ENCODE data around the gene RHCG. TPM values are rescaled to one million over a fixed set of nuclear protein-coding genes. Genes with fewer than 3 reads are reported as not detected.

Gene RHCG
- polyA plus RNA-seq, 1 of the 3 experiments (the other 2 are of a cell fraction), result not detected

DNA sequence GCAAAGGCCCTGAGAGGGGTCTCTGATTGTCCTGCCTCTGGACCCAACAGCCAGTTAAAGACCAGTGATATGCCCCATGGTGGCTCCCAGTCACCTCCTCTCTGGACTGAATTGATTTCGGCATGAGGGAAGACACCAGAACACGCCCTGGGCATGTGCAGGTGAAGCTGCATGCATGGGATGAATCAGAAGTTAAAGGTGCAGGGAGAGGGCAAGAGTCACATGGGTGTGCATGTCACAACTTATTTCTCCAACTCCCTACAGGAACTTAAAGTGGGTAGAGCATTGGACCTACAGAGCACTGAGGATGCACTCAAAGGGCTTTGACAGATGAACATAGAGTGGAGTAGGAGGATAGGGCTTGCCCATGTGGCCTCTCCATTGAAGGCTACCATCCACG lies 16.9 kb upstream of the RHCG start (continued):
- TF ChIP-seq, protein P1, sequence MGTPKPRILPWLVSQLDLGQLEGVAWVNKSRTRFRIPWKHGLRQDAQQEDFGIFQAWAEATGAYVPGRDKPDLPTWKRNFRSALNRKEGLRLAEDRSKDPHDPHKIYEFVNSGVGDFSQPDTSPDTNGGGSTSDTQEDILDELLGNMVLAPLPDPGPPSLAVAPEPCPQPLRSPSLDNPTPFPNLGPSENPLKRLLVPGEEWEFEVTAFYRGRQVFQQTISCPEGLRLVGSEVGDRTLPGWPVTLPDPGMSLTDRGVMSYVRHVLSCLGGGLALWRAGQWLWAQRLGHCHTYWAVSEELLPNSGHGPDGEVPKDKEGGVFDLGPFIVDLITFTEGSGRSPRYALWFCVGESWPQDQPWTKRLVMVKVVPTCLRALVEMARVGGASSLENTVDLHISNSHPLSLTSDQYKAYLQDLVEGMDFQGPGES (IDR thresholded peaks at IDR 0.05; ENCODE audit: low read depth, low read length), result no peak
- no peak for TF ChIP-seq RAD21 (IDR thresholded peaks at IDR 0.05; ENCODE audit: low read length)
- TF ChIP-seq FOSL2 (IDR thresholded peaks at IDR 0.05; ENCODE audit: borderline replicate concordance, low read depth), result no peak
- TF ChIP-seq USF2 (IDR thresholded peaks at IDR 0.05; ENCODE audit: borderline replicate concordance, low read depth, low read length), result no peak
- TF ChIP-seq FOXJ3 (CRISPR knock-in tag; IDR thresholded peaks at IDR 0.05), result no peak
- no peak for TF ChIP-seq YY1 (IDR thresholded peaks at IDR 0.05; ENCODE audit: low read depth)
- no peak for TF ChIP-seq SMC3 (IDR thresholded peaks at IDR 0.05; ENCODE audit: low read depth, low read length)
- no peak for TF ChIP-seq MEF2A (IDR thresholded peaks at IDR 0.05; ENCODE audit: borderline replicate concordance, low read depth)
- no peak for TF ChIP-seq FOXM1 (IDR thresholded peaks at IDR 0.05; ENCODE audit: low read depth)
- TF ChIP-seq, protein P2, sequence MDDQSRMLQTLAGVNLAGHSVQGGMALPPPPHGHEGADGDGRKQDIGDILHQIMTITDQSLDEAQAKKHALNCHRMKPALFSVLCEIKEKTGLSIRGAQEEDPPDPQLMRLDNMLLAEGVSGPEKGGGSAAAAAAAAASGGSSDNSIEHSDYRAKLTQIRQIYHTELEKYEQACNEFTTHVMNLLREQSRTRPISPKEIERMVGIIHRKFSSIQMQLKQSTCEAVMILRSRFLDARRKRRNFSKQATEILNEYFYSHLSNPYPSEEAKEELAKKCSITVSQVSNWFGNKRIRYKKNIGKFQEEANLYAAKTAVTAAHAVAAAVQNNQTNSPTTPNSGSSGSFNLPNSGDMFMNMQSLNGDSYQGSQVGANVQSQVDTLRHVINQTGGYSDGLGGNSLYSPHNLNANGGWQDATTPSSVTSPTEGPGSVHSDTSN (IDR thresholded peaks at IDR 0.05), result no peak
- TF ChIP-seq RCOR1 (IDR thresholded peaks at IDR 0.05; ENCODE audit: low read length), result no peak
- no peak for TF ChIP-seq JUND (IDR thresholded peaks at IDR 0.05)

GRCh38 chr15:89512631-89513030 lies 16.2 kb upstream of the RHCG start:
- no peaks in the 10 kb centered on the region for H3K9me2 ChIP-seq
- DNase-seq, result no peak
- TF ChIP-seq TCF12 (IDR thresholded peaks at IDR 0.05) (no peak), CHD2 (IDR thresholded peaks at IDR 0.05; ENCODE audit: low read length, partially characterized antibody) (no peak), FOXM1 (IDR thresholded peaks at IDR 0.05; ENCODE audit: low read depth) (no peak), MEF2A (IDR thresholded peaks at IDR 0.05; ENCODE audit: borderline replicate concordance, low read depth) (no peak), EZH2phosphoT487 (IDR thresholded peaks at IDR 0.05; ENCODE audit: borderline replicate concordance, low read depth) (no peak), JUND (IDR thresholded peaks at IDR 0.05) (no peak), RCOR1 (IDR thresholded peaks at IDR 0.05; ENCODE audit: low read length) (no peak), SMC3 (IDR thresholded peaks at IDR 0.05; ENCODE audit: low read depth, low read length) (no peak), POLR2AphosphoS5 (IDR thresholded peaks at IDR 0.05; ENCODE audit: low read depth, low read length) (no peak), TEAD4 (IDR thresholded peaks at IDR 0.05; ENCODE audit: borderline replicate concordance, insufficient read depth) (no peak), RAD21 (IDR thresholded peaks at IDR 0.05; ENCODE audit: low read length) (no peak), SIN3A (IDR thresholded peaks at IDR 0.05; ENCODE audit: borderline replicate concordance, low read depth, low read length) (no peak), ZBTB33 (IDR thresholded peaks at IDR 0.05; ENCODE audit: borderline replicate concordance, low read depth) (no peak), NFIC (IDR thresholded peaks at IDR 0.05; ENCODE audit: borderline replicate concordance) (no peak)
- TF ChIP-seq, protein P3, sequence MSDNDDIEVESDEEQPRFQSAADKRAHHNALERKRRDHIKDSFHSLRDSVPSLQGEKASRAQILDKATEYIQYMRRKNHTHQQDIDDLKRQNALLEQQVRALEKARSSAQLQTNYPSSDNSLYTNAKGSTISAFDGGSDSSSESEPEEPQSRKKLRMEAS (IDR thresholded peaks at IDR 0.05; ENCODE audit: low read depth), result no peak
- TF ChIP-seq, protein P4, sequence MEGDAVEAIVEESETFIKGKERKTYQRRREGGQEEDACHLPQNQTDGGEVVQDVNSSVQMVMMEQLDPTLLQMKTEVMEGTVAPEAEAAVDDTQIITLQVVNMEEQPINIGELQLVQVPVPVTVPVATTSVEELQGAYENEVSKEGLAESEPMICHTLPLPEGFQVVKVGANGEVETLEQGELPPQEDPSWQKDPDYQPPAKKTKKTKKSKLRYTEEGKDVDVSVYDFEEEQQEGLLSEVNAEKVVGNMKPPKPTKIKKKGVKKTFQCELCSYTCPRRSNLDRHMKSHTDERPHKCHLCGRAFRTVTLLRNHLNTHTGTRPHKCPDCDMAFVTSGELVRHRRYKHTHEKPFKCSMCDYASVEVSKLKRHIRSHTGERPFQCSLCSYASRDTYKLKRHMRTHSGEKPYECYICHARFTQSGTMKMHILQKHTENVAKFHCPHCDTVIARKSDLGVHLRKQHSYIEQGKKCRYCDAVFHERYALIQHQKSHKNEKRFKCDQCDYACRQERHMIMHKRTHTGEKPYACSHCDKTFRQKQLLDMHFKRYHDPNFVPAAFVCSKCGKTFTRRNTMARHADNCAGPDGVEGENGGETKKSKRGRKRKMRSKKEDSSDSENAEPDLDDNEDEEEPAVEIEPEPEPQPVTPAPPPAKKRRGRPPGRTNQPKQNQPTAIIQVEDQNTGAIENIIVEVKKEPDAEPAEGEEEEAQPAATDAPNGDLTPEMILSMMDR (IDR thresholded peaks at IDR 0.05), result no peak
- no peaks in the 10 kb centered on the region for H3K36me3 ChIP-seq (replicated peaks in 1 of 2; ENCODE audit: control insufficient read depth in 1 of 2, insufficient read depth in 2 of 2, low read length in 1 of 2)
- no peaks in the 10 kb centered on the region for H3K4me1 ChIP-seq (ENCODE audit: control insufficient read depth in 1 of 2, insufficient read depth in 2 of 2, low read depth in 1 of 2, low read length in 1 of 2)
- ChIA-PET CTCF (interaction anchor here (1.0 kb wide), 1 partner anchor 154 kb away, joined by 3 read pairs; no protein-coding TSS in a partner anchor), POLR2A (no interaction called here)
- H3K4me2 ChIP-seq, result no peak overlapping the region
- no peaks in the 10 kb centered on the region for H4K20me1 ChIP-seq (ENCODE audit: insufficient read depth)
- no peaks in the 10 kb centered on the region for H3F3A ChIP-seq (replicated peaks; ENCODE audit: insufficient read depth)
- no peak overlapping the region for H3K27ac ChIP-seq (ENCODE audit: low read depth in 2 of 2, low read length in 1 of 2)
- WGBS (ENCODE audit: low lambda C conversion rate), result 33% methylated on average over 4 of the region's 4 CpGs
- H3K9me3 ChIP-seq, result no peaks in the 10 kb centered on the region
- no peak overlapping the region for H2AFZ ChIP-seq (ENCODE audit: low read depth)
- H3K27me3 ChIP-seq (ENCODE audit: insufficient read depth), result peaks cover 5% of the 10 kb centered on the region; the same call in 1 of the 2 replicates
- H3K9ac ChIP-seq, result no peak overlapping the region
- no peaks in the 10 kb centered on the region for H3K79me2 ChIP-seq (ENCODE audit: insufficient read depth)
- no peak overlapping the region for H3K4me3 ChIP-seq (ENCODE audit: low read depth in 2 of 2, low read length in 1 of 2)

Measured in SK-N-SH (cell line).